Activated B cell treated with CpG ODN at 0.5 μM for 24 hours (primary cell): Measurements from ENCODE around the gene CAMK2D. TPM values are rescaled to one million over a fixed set of nuclear protein-coding genes. Genes with fewer than 3 reads are reported as not detected.

Experiments
- ATAC-seq: fragments of 200-7000 bp; cut with Tn5 transposase; one replicate; pipeline ENCODE4 v1.10.0; 2021; ENCODE audit warnings: low read depth, mild to moderate bottlenecking, moderate library complexity
- CTCF ChIA-PET: fragments of 350-600 bp; sonication (Branson Sonifier 250); formaldehyde crosslinking; loops from one replicate; lab custom pipeline; 2021; ENCODE audit warnings: antibody characterized with exemption; lab: Charles Lee
- POLR2A ChIA-PET: fragments of 350-600 bp; sonication (Branson Sonifier 250); formaldehyde crosslinking; loops from one replicate; lab custom pipeline; 2021; ENCODE audit warnings: antibody characterized with exemption; lab: Charles Lee
- DNase-seq: peaks from one replicate; pipeline ENCODE4 v3.0.0; 2022
- H3K27ac Mint-ChIP-seq: one replicate; pipeline ENCODE4 v1.8.0; 2020; ENCODE audit warnings: mixed read lengths
- H3K27me3 Mint-ChIP-seq: one replicate; pipeline ENCODE4 v1.8.0; 2021; ENCODE audit warnings: mixed read lengths
- H3K36me3 Mint-ChIP-seq: one replicate; pipeline ENCODE4 v1.8.0; 2021; ENCODE audit warnings: low read depth, mixed read lengths
- H3K4me1 Mint-ChIP-seq: one replicate; pipeline ENCODE4 v1.8.0; 2021; ENCODE audit warnings: mixed read lengths
- H3K4me3 Mint-ChIP-seq: one replicate; pipeline ENCODE4 v1.8.0; 2020; ENCODE audit warnings: mild to moderate bottlenecking, mixed read lengths
- H3K9me3 Mint-ChIP-seq: one replicate; pipeline ENCODE4 v1.8.0; 2020; ENCODE audit warnings: mixed read lengths
- CTCF ChIP-seq: fragments of 200-600 bp; IDR thresholded peaks from one replicate; pipeline ENCODE4 v1.8.0; 2022; ENCODE audit warnings: antibody characterized with exemption, mild to moderate bottlenecking
- intact Hi-C: fragments of 100-400 bp; cut with micrococcal nuclease; formaldehyde crosslinking; loops from one replicate; pipeline ENCODE4 v1.15.1; 2024
- total RNA-seq: library from RNA; stranded (reverse); gene quantifications from 2 replicates; pipeline ENCODE4 v1.2.3, GENCODE V29; 2022

The CAMK2D gene
- total RNA-seq, 1 donor from 2014 or later: 72.9 TPM

GRCh38 chr4:113783289-113783688 is 21.8 kb upstream of the CAMK2D start:
- Mint-ChIP-seq H3K36me3 (no peaks in the 10 kb centered on the region), H3K4me1 (no peaks in the 10 kb centered on the region), H3K27ac (no peak overlapping the region), H3K27me3 (no peaks in the 10 kb centered on the region), H3K9me3 (no peaks in the 10 kb centered on the region), H3K4me3 (no peak overlapping the region)
- intact Hi-C loops: loop anchor here (5.0 to 10.0 kb wide), 2 partner anchors 289 to 402 kb away; no protein-coding TSS in a partner anchor
- POLR2A ChIA-PET: no interaction called here
- DNase-seq (no peak), ATAC-seq (no peak)
- CTCF ChIA-PET: interaction anchor here (1.0 kb wide), 1 partner anchor 388 kb away, joined by 5 read pairs; no protein-coding TSS in a partner anchor
- no peak for TF ChIP-seq CTCF

- Mint-ChIP-seq H3K9me3 (no peaks in the 10 kb centered on the region), H3K27ac (no peak overlapping the region), H3K36me3 (no peaks in the 10 kb centered on the region), H3K4me1 (no peaks in the 10 kb centered on the region), H3K4me3 (no peak overlapping the region), H3K27me3 (no peaks in the 10 kb centered on the region)
- intact Hi-C loops: loop anchor here (1.0 to 10.0 kb wide), 9 partner anchors 56 to 603 kb away; no protein-coding TSS in a partner anchor
- ChIA-PET CTCF (interaction anchor here (0.9 kb wide), 1 partner anchor 170 kb away, joined by 3 read pairs; no protein-coding TSS in a partner anchor), POLR2A (no interaction called here)
- ATAC-seq: no peak
- no peak for DNase-seq
- peak; percentile 76 for TF ChIP-seq CTCF
These were observed 20.0 kb upstream of the CAMK2D start for GRCh38 chr4:113781439-113782040.

GRCh38 chr4:113776679-113777078 is 15.1 kb upstream of the CAMK2D start:
- Mint-ChIP-seq H3K4me3 (no peak overlapping the region), H3K4me1 (peaks cover 9% of the 10 kb centered on the region), H3K36me3 (no peaks in the 10 kb centered on the region), H3K27me3 (peaks cover 7% of the 10 kb centered on the region), H3K27ac (no peak overlapping the region), H3K9me3 (peaks cover 4% of the 10 kb centered on the region)
- ATAC-seq (no peak), DNase-seq (no peak)
- ChIA-PET POLR2A (no interaction called here), CTCF (no interaction called here)
- TF ChIP-seq CTCF: no peak
- intact Hi-C loops: no loop called here

- peaks cover 4% of the 10 kb centered on the region for H3K9me3 Mint-ChIP-seq
- intact Hi-C loops: no loop called here
These were observed 14.5 kb upstream of the CAMK2D start for GRCh38 chr4:113776016-113776415.

More at GRCh38 chr4:113776016-113776415, 14.5 kb upstream of the CAMK2D start:
- ATAC-seq: no peak
- DNase-seq: no peak
- Mint-ChIP-seq H3K4me1 (peaks cover 9% of the 10 kb centered on the region), H3K27me3 (peaks cover 7% of the 10 kb centered on the region), H3K36me3 (no peaks in the 10 kb centered on the region), H3K4me3 (no peak overlapping the region), H3K27ac (no peak overlapping the region)
- TF ChIP-seq CTCF: no peak
- ChIA-PET CTCF (no interaction called here), POLR2A (interaction anchor here (0.9 to 1.6 kb wide), 2 partner anchors 14 to 962 kb away, joined by 3 to 5 read pairs; no protein-coding TSS in a partner anchor)
